ENCODE results near the gene NIF3L1. TPM values are rescaled to one million over a fixed set of nuclear protein-coding genes. Genes with fewer than 3 reads are reported as not detected.

NIF3L1 gene
- total and polyA plus RNA-seq, 2 of the 13 experiments (the other 11 are each of a cell fraction or from before 2014, with no cell fraction given) = 67.9 to 75.2 TPM

GRCh38 chr2:200864176-200865034, 24.8 kb upstream of the NIF3L1 start, which contains the start of gene CLK1 (continued):
- TF ChIP-seq ZNF407 (CRISPR knock-in tag; IDR thresholded peaks at IDR 0.05; ENCODE audit: not compliant biosample characterization) (peak; percentile 93), HNRNPK (IDR thresholded peaks at IDR 0.05; ENCODE audit: low read depth, low read length, poor library complexity, severe bottlenecking) (peak; percentile 80), ZFP62 (CRISPR knock-in tag; IDR thresholded peaks at IDR 0.05) (0 out of 2 replicates have a peak, but pooled peaks have one; percentile 25), ZNF281 (CRISPR knock-in tag; IDR thresholded peaks at IDR 0.05; ENCODE audit: borderline replicate concordance) (peak; percentile 54; the same call in 1 of the 2 replicates), ZNF839 (CRISPR knock-in tag; IDR thresholded peaks at IDR 0.05; ENCODE audit: borderline replicate concordance) (peak; percentile 95), ZHX2 (IDR thresholded peaks at IDR 0.05; ENCODE audit: low read depth) (peak; percentile 98), ZHX2 (CRISPR knock-in tag; IDR thresholded peaks at IDR 0.05; ENCODE audit: borderline replicate concordance) (peak; percentile 97; the same call in 1 of the 2 replicates), ZNF883 (CRISPR knock-in tag; IDR thresholded peaks at IDR 0.05; ENCODE audit: not compliant biosample characterization) (peak; percentile 98)
